GM19452 (cell line): ENCODE data around the gene ZNF462.
A peak's percentile ranks its signal among the peaks of the same experiment; 100 is the strongest.

Source experiments
- ATAC-seq: cut with Tn5 transposase; IDR thresholded peaks from one replicate; pipeline ENCODE4 v1.9.1; 2021; ENCODE audit not compliant: unreplicated experiment

ZNF462 gene

GRCh38 chr9:107000218-107000617, 137.3 kb downstream of the ZNF462 start:
- ATAC-seq: no peak

DNA sequence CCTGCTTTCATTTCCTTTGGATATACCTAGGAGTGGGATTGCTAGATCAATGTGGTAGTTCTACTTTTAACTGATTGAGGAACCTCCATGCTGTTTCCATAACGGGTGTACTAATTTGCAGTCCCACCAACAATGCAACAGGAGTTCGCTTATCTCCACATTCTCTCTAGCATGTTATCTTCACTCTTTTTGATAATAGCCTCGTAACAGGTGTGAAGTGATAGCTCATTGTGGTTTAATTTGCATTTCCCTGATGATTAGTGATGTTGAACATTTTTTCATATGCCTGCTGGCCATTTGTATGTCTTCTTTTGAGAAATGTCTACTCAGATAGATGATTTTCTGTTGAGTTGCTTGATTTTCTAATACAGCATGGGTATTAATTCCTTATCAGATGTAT, 142.2 kb downstream of the ZNF462 start:
- no peak for ATAC-seq

- ATAC-seq: no peak
Measured at GRCh38 chr9:107007402-107007801, 144.4 kb downstream of the ZNF462 start.

DNA sequence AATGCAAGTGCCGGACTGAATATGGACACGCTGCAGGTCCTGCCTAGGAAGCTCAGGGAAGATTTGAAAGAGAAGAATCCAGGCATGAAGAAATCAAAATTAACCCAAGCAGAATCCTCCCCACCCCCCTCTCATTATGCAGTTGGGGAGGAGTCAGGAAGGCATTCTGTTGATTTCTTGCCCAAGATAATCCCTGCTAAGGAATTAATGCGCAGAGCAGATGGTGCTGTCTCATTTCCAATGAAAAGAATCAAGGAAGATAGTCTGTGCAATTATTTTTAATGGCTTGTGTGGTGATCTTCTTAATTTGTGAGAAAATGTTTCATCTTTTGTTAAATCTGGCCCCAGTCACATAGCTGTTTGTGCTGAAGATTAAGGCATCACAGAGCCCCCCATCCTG, 145.0 kb downstream of the ZNF462 start:
- ATAC-seq: no peak

GRCh38 chr9:107008447-107008846, 145.5 kb downstream of the ZNF462 start:
- ATAC-seq: no peak

GRCh38 chr9:107016383-107016782, 153.4 kb downstream of the ZNF462 start:
- ATAC-seq: no peak

GRCh38 chr9:107018861-107019545, 156.0 kb downstream of the ZNF462 start:
- no peak for ATAC-seq

DNA sequence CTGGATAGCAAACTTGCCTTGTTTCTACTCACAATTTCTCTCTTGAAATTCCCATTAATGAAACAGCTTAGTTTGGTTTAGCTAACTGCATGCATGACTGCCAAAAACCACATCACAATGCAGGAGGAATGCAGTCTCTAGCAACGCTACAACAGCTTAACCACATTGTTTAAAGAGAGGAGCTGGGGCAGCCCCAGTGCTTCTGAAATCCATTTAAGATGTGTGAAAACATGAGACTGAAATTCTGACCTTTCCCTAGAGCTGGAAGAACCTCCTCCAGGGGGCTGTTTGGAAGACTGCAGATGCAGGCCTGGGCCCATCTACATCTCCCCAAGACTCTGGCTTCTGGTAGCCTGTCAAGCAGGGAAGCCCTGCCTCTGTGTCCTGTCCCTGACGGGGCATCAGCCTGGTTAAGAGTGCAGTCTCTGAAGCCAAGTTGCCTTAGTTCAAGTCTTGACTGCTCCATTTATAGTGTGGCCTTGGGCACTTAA, 157.1 kb downstream of the ZNF462 start:
- ATAC-seq: no peak

DNA sequence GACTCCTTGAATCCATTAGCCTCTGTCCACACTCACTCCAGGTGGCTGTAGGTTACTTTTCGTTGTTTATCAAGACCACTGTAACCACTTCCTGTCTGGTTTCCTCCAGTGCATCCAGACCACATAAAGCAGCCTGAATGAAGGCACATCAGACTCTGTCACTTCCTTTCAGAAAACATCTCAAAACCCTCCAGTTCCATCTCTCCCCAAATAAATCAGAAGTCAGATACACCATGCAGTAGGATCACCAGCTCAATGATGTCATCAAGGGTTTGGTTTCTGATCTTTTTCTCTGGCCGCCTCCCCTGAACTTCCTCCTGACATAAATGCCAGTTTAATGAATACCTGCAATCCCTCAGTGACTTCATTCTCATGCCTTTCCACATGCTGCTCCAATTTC, 161.2 kb downstream of the ZNF462 start:
- ATAC-seq: peak; percentile 91

GRCh38 chr9:107025260-107026035, 162.5 kb downstream of the ZNF462 start:
- no peak for ATAC-seq

- ATAC-seq: no peak
Measured at GRCh38 chr9:107029146-107029545, 166.2 kb downstream of the ZNF462 start.

GRCh38 chr9:107033966-107034365, 171.0 kb downstream of the ZNF462 start:
- ATAC-seq: no peak

GRCh38 chr9:107034831-107035230, 171.9 kb downstream of the ZNF462 start:
- no peak for ATAC-seq

DNA sequence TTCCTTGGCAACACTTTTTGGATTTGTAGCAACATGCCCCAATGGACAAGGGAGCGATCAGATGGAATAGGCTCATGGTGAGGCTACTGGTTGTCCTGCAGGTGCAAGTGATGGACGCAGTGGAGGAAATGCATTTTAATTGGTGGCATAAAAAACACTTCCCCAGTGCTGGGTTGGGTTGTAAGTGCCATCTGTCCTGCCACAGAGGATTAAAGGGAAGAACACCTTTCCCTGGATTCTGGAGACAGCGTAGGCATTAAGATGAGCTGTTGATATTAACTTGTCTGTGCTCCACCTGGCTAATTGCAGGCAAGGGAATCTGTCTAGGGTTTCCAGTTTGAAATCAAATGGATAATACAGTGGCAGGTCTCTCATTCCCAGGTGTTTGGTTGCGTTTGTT, 173.4 kb downstream of the ZNF462 start:
- ATAC-seq: no peak

DNA sequence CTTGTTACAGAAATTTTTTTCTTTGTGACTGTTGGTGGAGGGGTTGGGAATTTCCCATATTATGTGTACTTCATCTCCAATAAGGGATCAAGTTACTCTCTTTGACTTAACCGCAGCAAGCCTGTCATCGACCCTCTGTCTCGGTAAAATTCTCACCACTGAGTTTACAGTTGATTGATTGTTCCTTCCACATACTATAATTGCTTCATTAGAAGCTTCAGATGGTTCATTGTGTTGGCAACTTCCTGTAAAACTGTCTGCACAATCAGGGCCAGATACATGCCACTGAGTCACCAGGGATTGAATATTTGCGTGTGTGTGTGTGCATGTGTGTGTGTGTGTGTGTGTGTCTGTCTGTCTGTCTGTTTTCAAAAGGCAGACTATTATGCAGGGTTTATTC, 176.6 kb downstream of the ZNF462 start:
- ATAC-seq: no peak

DNA sequence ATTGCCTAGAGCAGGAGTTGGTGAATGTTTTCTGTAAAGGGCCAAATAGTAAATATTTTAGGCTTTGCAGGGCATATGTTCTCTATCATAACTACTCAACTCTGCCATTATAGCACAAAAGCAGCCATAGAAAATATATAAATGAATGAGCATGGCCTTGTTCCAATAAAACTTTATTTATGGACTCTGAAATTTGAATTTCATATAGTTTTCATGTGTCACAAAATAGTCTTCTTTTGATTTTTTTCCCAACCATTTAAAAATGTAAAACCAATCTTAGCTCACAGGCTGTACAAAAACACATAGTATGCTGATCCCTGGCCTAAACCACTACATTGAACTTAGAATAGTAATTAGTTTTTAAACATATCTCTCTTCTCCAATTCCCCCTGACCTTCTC, 179.6 kb downstream of the ZNF462 start:
- no peak for ATAC-seq

GRCh38 chr9:107043886-107044285, 180.9 kb downstream of the ZNF462 start:
- ATAC-seq: no peak

DNA sequence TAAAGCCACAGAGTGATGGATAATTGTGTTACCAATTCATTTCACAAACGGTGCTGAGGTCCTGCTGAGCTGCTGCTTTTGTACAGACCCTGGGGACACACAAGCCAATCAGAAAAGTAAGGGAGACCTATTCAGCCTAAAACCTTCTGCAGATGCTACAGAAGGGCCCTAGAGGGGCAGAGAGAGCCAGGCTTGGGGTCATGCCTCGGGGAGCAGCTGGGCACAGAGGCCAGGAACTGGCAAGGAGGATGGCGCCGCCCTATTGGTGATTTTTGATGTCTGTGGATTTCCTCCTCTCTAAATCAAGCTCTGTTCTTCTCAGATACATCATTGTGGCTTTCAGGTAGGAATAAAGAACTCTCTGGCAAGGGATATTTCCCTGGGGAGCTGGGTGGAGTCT, 181.9 kb downstream of the ZNF462 start:
- ATAC-seq: no peak

DNA sequence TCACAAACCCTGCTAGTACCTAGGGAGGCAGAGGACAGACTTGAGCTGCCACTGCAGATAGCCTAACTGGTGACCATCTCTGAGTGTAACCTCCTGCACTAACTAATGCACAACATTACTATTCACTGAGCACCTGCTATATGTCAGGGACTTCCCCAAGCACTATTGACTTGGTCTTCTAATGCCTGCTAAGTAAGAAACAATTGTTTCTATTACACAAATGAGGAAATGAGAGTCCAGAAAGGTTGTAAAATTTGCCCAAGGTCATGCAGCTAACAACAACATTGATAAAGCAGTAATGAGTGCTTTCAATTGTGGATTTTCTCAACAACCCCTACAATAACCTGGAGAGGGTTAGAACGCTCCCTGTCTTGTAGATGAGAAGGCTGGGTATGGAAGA, 183.7 kb downstream of the ZNF462 start:
- ATAC-seq: peak; percentile 87

- no peak for ATAC-seq
Measured at GRCh38 chr9:107049046-107049802, 186.3 kb downstream of the ZNF462 start.

DNA sequence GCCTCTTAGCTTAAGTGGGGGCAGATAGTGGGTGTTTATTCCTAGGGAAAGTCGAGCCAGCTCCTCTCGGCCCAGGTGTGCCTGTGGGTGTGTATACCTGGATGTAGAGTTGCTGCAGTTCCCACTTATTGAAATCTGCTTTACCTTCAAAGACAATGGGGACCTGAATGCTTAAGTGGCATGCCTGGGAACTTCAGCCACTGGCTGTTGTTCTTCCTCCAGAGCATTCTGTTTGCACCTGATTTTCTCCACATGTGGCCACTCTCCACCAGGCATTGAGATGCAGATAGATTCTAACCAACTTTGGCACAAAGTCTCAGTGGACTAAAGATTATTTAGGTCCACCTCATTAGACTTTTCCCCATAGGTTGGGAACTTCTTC, 186.8 kb downstream of the ZNF462 start:
- ATAC-seq: no peak

DNA sequence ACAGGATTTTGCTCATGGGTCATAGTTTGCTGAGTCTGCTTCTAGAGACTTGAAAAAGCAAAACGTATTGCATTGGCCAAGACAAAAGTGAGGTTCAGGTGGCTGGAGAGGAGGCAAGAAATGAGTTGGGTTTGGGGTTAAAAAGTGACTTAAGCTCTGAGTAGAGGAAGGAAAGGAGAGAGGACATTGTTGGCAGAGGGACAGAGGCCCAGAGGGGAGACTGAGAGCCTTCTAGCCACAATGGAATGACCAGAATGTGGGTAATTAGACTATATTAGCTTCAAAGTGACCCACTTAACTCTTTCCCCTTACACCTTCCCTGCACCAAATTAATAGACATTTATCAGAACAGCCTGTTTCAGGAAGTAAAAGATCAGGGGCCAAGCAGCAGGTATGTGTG, 188.4 kb downstream of the ZNF462 start:
- ATAC-seq: no peak
